PC-9 (cell line): ENCODE data around the gene EDAR. TPM values are rescaled to one million over a fixed set of nuclear protein-coding genes. Genes with fewer than 3 reads are reported as not detected.

Source experiments
- BruUV-seq: library from RNA; stranded (reverse); fragments of 400-500 nt; replicated peaks from 2 replicates; lab custom pipeline; 2021; lab: Mats Ljungman, UMichigan
- CTCF ChIA-PET: fragments of 300-600 bp; sonication (Branson Sonifier 250); formaldehyde crosslinking; loops from one replicate; lab custom pipeline; 2022; ENCODE audit warnings: antibody characterized with exemption; lab: Charles Lee
- POLR2A ChIA-PET: fragments of 300-600 bp; sonication (Branson Sonifier 250); formaldehyde crosslinking; loops from one replicate; lab custom pipeline; 2022; ENCODE audit warnings: antibody characterized with exemption; ENCODE audit not compliant: unreplicated experiment; lab: Charles Lee
- DNase-seq, 2 experiments: peaks; one replicate each; pipeline versions ENCODE4 v3.0.0 to v3.0.0-alpha.2; 2015 to 2022; ENCODE audit warnings: mixed read lengths in 1 of 2
- H2AFZ ChIP-seq: fragments of 200-600 bp; sonication (generic); 2 replicates; pipeline ENCODE4 v1.8.1; 2017; ENCODE audit warnings: antibody characterized with exemption
- H3F3A ChIP-seq: fragments of 200-600 bp; sonication (generic); 2 replicates; pipeline ENCODE4 v1.8.1; 2017; ENCODE audit warnings: antibody characterized with exemption, mild to moderate bottlenecking, low read depth; ENCODE audit not compliant: insufficient read depth
- H3K27ac ChIP-seq: fragments of 200-600 bp; sonication (generic); 2 replicates; pipeline ENCODE4 v1.6.1; 2016; ENCODE audit warnings: mixed run types
- H3K27me3 ChIP-seq: fragments of 200-600 bp; sonication (generic); 2 replicates; pipeline ENCODE4 v1.6.1; 2016; ENCODE audit warnings: low read depth, mixed run types; ENCODE audit not compliant: insufficient read depth
- H3K36me3 ChIP-seq: fragments of 200-600 bp; sonication (generic); 2 replicates; pipeline ENCODE4 v1.6.1; 2016; ENCODE audit warnings: low read depth, mixed run types
- H3K4me1 ChIP-seq: fragments of 200-600 bp; sonication (generic); replicated peaks from 2 replicates; pipeline ENCODE4 v1.6.1; 2016; ENCODE audit warnings: mixed run types; ENCODE audit not compliant: insufficient read depth
- H3K4me2 ChIP-seq: fragments of 200-600 bp; sonication (generic); 2 replicates; pipeline ENCODE4 v1.6.1; 2017; ENCODE audit warnings: mixed run types
- H3K4me3 ChIP-seq: fragments of 200-600 bp; sonication (generic); 2 replicates; pipeline ENCODE4 v1.6.1; 2016; ENCODE audit warnings: mixed run types
- H3K79me2 ChIP-seq: fragments of 200-600 bp; sonication (generic); 2 replicates; pipeline ENCODE4 v1.6.1; 2017; ENCODE audit warnings: low read depth, mixed run types
- H3K9me2 ChIP-seq: fragments of 200-600 bp; sonication (generic); 2 replicates; pipeline ENCODE4 v1.8.1; 2017; ENCODE audit warnings: mild to moderate bottlenecking; ENCODE audit not compliant: insufficient read depth
- H3K9me3 ChIP-seq: fragments of 200-600 bp; sonication (generic); 2 replicates; pipeline ENCODE4 v1.8.1; 2016; ENCODE audit warnings: low read depth; ENCODE audit not compliant: insufficient read depth
- H4K20me1 ChIP-seq: fragments of 200-600 bp; sonication (generic); 2 replicates; pipeline ENCODE4 v1.8.1; 2017; ENCODE audit not compliant: insufficient read depth
- EZH2 ChIP-seq: fragments of 200-600 bp; sonication (generic); IDR thresholded peaks from 2 replicates; pipeline ENCODE4 v1.8.0; 2017; ENCODE audit warnings: antibody characterized with exemption, low read depth
- intact Hi-C: fragments of 100-400 bp; cut with micrococcal nuclease; formaldehyde crosslinking; loops from one replicate; pipeline ENCODE4 v1.10.0; 2022; ENCODE audit not compliant: unreplicated experiment
- total RNA-seq: library from RNA; stranded (reverse); gene quantifications from 2 replicates; pipeline ENCODE4 v1.2.3, GENCODE V29; 2021
- TF ChIP-seq, protein P1 (sequence below): fragments of 200-600 bp; sonication (generic); conservative IDR thresholded peaks from 2 replicates; pipeline ENCODE4 v1.6.1; 2017; ENCODE audit warnings: mixed run types, antibody characterized with exemption, mild to moderate bottlenecking, moderate library complexity

Gene EDAR
- total RNA-seq, 1 experiment from 2014 or later, result not detected

DNA sequence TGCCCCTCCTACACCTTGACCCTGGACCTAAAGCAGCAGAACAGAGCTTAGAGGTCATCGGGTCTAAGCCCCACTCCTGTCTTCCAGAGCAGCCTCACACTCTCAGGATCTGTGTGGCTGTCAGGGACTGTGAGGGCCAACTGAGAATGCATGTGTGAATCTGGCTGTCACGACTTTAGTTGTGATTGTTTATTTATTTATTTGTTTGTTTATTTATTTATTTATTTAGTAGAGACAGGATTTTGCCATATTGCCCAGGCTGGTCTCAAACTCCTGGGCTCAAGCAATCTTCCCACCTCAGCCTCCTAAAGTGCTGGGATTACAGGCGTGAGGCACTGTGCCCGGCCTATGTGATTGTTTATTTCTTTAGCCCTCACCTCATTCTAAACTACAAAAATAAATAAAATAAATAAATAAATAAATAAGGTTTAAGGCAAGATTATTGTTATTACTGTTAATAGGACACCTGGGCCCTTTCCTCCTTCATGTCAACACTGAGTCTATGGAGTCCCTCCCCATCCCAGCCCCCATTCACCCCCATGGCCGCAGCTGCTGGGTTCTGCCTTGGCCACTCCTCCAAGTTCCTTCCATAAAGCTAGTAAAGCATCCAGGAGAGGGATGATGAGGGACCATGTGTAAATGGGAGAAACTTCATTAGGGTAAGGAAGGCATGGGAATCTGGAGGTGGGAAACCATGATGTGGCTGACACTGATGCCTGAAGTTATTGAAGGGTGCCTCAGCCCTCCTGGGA lies 39.9 kb upstream of the EDAR start:
- no peak overlapping the region for H3K27ac ChIP-seq
- H4K20me1 ChIP-seq, result no peaks in the 10 kb centered on the region
- no peaks in the 10 kb centered on the region for H3K9me2 ChIP-seq
- no peaks in the 10 kb centered on the region for H3K36me3 ChIP-seq
- no peaks in the 10 kb centered on the region for H3F3A ChIP-seq
- TF ChIP-seq, protein P1, sequence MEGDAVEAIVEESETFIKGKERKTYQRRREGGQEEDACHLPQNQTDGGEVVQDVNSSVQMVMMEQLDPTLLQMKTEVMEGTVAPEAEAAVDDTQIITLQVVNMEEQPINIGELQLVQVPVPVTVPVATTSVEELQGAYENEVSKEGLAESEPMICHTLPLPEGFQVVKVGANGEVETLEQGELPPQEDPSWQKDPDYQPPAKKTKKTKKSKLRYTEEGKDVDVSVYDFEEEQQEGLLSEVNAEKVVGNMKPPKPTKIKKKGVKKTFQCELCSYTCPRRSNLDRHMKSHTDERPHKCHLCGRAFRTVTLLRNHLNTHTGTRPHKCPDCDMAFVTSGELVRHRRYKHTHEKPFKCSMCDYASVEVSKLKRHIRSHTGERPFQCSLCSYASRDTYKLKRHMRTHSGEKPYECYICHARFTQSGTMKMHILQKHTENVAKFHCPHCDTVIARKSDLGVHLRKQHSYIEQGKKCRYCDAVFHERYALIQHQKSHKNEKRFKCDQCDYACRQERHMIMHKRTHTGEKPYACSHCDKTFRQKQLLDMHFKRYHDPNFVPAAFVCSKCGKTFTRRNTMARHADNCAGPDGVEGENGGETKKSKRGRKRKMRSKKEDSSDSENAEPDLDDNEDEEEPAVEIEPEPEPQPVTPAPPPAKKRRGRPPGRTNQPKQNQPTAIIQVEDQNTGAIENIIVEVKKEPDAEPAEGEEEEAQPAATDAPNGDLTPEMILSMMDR, result no peak
- TF ChIP-seq EZH2, result no peak
- H3K4me2 ChIP-seq, result no peak overlapping the region
- intact Hi-C loops, result no loop called here
- ChIA-PET POLR2A (no interaction called here), CTCF (no interaction called here)
- H3K27me3 ChIP-seq, result no peaks in the 10 kb centered on the region
- H3K9me3 ChIP-seq, result no peaks in the 10 kb centered on the region
- H3K79me2 ChIP-seq, result no peaks in the 10 kb centered on the region
- H3K4me3 ChIP-seq, result no peak overlapping the region
- DNase-seq, result no peak
- no TSS peak for BruUV-seq
- no peaks in the 10 kb centered on the region for H3K4me1 ChIP-seq
- H2AFZ ChIP-seq, result no peak overlapping the region

DNA sequence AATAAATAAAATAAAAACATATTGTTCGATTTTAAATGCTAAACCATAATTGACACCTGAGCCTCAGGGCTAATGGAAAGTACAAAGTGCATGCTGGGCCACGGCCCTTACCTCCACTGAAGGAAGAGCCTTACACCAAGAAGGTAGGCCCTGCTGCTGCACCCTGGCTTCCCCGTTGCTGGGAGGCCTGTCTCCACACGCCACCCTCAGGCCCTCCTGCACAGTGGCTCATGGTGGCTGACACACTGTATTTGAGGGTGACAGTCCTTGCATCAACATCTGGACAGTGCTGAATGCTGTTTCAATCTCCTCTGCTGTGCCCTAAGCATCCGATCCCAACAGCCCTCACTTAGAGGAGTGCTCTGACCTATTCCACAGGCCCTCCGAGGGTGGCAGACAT lies 39.3 kb upstream of the EDAR start:
- CTCF ChIA-PET, result no interaction called here
- no TSS peak for BruUV-seq
- intact Hi-C loops, result no loop called here

DNA sequence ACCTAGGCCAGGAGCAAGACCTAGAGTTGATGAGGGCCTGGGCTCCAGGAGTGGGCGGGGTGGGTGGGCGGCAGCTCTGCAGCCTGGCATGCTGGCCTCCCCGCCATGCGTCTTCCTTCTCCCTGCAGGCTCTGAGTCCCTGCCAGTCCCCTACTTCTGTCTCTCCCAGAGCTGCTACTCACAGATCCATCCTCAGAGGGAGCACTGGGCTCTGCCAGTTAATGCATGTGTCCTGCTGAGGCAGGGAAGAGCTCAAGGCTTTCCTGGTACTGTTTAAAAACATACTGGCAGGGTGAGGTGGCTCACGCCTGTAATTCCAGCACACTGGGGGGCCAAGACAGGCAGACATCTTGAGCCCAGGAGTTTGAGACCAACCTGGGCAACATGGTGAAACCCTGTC lies 38.7 kb upstream of the EDAR start:
- DNase-seq, result no peak
- Histone ChIP-seq H3K9me2 (no peaks in the 10 kb centered on the region), H3K27ac (no peak overlapping the region), H3K9me3 (no peaks in the 10 kb centered on the region), H3K4me2 (no peak overlapping the region), H3K36me3 (no peaks in the 10 kb centered on the region), H3K4me1 (no peaks in the 10 kb centered on the region), H2AFZ (no peak overlapping the region), H3K79me2 (no peaks in the 10 kb centered on the region), H4K20me1 (no peaks in the 10 kb centered on the region), H3K4me3 (no peak overlapping the region), H3F3A (no peaks in the 10 kb centered on the region), H3K27me3 (no peaks in the 10 kb centered on the region)
- intact Hi-C loops, result no loop called here
- TF ChIP-seq, protein P1, result no peak
- TF ChIP-seq EZH2, result no peak
- no TSS peak for BruUV-seq
- POLR2A ChIA-PET, result no interaction called here
- CTCF ChIA-PET, result no interaction called here

More for the DNA sequence above, 39.3 kb upstream of the EDAR start:
- no peaks in the 10 kb centered on the region for H3K9me2 ChIP-seq
- H4K20me1 ChIP-seq, result no peaks in the 10 kb centered on the region
- no peaks in the 10 kb centered on the region for H3K27me3 ChIP-seq
- H3K79me2 ChIP-seq, result no peaks in the 10 kb centered on the region
- no peak overlapping the region for H3K27ac ChIP-seq
- POLR2A ChIA-PET, result no interaction called here
- TF ChIP-seq, protein P1, result no peak
- no peak for TF ChIP-seq EZH2
- no peaks in the 10 kb centered on the region for H3K4me1 ChIP-seq
- no peak overlapping the region for H3K4me2 ChIP-seq
- H2AFZ ChIP-seq, result no peak overlapping the region
- DNase-seq, result no peak
- H3K4me3 ChIP-seq, result no peak overlapping the region
- H3K9me3 ChIP-seq, result no peaks in the 10 kb centered on the region
- H3K36me3 ChIP-seq, result no peaks in the 10 kb centered on the region
- no peaks in the 10 kb centered on the region for H3F3A ChIP-seq
